GM21526 (cell line): ENCODE data around the gene SH3RF3.

ENCODE experiments used
- ATAC-seq: cut with Tn5 transposase; IDR thresholded peaks from one replicate; pipeline ENCODE4 v1.9.1; 2021; ENCODE audit warnings: moderate library complexity; ENCODE audit not compliant: unreplicated experiment, low FRiP score

Gene SH3RF3

DNA sequence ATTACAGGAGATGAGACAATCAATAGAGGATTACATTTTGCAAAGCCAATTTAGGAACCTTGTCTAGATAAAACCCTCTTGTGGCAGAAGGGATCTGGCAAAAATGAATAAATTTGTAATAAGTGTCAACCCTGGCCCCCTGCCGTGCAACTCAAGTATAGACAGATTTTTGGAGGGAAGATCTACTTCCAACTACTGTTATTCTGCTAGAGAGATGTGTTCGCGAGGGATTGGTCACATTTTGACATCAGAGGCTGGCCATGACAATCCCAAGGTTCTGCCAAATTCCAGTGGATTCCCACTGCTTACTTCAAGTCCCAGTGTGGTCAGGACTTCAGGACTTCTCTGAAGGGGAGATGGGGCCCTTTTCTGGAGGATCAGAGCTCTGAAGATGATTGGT lies 192.6 kb downstream of the SH3RF3 start:
- ATAC-seq = no peak

DNA sequence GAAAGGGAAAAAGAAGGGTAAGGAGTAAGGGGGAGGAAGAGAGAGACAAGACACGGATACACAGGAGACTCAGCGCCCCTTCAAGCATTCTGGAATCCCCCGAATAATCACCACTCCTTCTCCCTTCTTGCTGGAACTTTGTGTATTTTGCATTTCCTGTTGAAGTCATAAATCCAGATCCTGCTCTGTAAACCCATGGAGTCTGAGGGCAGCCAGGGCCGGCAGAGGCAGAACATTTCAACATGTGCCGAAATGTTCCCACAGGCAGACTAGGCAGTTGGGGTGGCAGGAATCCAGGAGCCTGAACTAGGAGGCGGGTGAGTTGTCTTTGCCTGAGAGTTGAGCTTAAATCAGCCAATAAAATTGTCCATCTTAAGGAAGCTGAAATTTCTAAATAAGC lies 193.1 kb downstream of the SH3RF3 start:
- ATAC-seq = no peak

DNA sequence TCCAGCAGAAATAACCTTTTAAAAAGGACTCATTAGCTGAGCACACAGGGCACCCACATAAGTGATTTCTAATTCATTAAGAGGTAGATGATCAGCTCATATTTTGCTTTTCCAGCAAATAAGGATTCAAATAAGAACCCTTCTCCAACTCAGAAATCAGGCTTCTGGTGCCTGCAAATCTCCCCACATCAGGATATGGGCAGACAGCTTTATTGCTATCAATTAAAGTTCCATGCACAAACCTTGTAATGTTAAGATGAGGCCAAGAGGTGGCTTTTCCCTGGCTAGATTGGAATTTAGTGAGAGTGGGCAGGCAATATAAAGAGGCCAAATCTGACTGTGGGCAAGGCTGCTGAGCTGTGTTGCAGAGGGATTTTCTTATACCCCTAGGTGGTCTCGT lies 193.6 kb downstream of the SH3RF3 start:
- no peak for ATAC-seq

DNA sequence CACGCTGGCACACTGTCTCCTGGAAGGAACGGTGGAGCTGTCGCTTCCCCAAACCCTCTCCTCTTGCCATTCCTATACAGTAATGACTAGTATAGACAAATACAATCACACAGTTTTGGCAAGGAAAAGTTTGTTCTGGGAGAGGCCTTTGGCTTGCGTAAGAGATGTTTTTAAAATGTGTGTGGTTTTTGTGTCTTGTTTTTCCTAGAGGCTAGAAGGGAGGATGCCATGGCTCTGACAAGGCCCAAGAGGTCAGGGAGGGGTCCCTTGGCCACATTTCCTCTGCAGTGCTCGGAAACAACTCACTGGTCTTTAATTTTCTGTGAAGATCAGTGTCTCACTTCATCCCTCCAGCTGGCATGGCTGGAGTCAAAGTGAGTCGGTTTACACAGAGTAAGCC lies 195.9 kb downstream of the SH3RF3 start:
- ATAC-seq = no peak

DNA sequence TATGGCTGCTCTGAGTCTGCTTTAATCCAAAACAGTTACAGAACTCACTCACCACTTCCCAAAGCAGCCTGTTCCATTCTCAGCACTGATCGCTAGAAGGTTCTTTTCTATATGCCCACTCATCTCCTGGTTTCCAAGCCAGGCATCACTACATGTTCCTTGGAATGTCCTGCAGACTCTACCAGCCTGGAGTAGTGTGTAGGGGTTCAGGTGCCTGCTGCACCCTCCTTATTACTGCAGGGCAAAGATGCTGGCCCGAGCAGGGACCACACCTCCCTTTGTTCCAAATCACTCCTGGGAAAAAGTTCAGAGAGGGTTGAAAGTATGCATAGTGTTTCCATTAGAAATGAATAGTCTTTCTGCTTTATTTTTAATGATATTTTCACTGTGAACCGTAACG lies 196.6 kb downstream of the SH3RF3 start:
- ATAC-seq = no peak

DNA sequence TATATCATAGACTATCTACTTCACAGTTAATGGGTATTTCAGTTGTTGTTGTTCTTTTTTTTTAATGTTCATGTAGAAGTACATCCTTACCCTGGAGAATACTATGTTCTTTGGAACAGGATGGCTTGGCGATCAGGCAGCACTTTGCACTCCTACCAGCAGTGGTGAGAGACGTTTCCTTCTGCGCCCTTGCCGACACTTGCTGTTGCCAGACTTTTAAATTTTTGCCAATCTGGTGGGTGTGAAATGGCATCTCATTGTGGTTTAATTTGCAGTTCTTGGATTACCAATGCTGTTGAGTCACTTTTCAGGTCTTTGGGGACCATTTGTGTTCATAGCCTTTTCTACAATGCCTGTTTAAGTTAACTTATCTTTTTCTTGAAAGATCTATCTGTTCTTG lies 197.3 kb downstream of the SH3RF3 start:
- ATAC-seq = no peak

DNA sequence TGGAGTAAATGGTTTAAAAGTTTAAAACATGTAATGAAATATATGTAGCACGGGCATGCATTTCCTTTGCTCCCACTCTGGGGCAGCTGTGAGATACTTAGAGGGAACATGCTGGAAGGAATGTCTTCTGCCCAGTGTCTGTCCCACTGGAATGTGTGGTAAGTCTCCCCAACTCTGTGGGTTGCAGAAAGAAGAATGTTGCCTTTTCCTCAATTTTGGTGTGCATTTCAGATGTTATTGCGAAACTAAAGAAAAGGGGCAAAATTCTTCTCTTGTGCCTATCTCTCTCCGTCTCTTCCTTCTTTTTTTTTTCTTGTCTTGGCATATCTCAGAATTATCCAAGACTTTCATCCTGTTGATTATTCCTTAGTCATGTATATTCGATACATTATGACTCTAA lies 201.1 kb downstream of the SH3RF3 start:
- no peak for ATAC-seq

DNA sequence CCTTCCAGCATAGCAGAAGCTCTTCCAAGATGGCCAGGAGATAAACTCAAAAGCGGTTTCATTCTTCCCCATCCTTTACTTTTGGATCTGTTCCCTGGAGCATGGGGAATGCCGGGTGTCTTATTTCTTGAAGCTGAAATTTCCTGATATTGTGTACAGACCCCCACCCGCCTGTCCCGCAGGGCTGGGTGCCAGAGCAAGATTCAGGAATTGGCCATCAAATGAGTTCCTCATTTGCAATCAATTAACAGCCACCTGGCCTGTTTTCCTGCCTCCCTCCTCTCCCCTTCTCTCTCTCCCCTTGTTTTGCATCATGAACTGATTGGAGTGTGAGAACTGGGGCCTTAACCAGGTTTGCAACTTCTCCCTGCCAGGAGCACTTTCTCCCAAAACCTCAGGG lies 202.1 kb downstream of the SH3RF3 start:
- ATAC-seq = no peak

DNA sequence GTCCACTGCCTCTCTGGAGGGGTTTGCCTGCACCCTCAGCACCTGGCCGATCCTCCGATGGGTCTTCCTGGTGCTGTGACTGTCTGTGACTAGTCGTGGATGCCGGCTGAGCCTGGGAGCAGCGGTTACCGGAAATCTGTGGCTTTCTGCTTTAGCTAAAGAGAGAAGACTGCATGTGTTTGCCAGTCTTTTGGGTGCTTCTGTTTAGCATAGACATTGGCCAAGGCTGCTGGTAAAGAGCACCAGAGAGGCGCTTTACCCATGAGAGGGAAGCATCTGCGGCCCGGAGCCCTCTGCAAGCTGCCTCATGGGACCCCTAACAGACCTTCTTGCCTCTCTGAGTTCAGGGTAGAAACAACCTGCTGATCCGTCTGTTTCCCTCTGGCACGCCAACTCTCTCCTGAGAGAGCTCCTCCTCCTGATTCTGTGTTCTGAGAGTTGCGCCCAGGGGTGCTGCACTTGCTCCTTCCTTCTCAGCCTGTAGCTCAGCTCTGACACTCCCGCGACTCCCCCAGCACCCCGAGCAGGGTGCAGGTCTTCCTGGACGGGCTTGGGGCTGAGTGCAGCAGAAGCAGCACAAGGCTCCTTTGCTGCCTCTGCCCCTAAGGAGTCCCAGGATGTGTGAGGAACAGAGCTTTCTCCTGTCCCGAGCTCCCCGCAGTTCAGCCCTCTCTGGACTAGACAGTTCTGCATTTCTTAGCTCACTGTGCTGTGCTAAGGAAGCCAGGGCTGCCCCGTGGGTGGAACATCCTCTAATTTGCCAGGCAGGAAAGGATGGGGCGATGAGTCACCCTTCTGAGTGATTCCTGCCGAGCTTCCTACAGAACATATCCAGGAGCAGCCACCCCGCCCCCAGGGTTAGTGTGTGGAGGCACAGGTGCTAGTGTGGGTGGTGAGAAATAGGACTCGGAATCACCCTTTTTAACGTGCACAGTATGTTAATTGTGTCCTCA lies 203.2 kb downstream of the SH3RF3 start:
- ATAC-seq = no peak

DNA sequence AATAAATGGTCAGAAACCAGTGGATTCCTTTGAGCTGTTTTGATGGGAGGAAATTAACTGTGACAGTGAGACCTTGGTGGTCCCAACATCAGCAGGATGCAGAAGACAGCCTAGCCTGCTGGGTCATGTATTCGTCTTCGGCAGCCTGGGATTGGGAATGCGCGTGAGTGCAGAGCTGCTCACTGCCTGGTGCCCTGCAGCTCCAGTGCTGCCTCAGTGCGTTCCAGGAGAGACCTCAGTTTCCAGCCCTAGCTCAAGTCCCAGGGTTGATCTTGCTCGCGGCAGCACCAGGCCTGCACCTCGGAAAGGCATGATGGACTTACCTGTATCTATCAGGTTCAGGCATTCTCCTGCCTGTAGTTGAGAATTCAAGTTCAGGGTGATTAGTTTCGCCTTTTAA lies 203.9 kb downstream of the SH3RF3 start:
- no peak for ATAC-seq

DNA sequence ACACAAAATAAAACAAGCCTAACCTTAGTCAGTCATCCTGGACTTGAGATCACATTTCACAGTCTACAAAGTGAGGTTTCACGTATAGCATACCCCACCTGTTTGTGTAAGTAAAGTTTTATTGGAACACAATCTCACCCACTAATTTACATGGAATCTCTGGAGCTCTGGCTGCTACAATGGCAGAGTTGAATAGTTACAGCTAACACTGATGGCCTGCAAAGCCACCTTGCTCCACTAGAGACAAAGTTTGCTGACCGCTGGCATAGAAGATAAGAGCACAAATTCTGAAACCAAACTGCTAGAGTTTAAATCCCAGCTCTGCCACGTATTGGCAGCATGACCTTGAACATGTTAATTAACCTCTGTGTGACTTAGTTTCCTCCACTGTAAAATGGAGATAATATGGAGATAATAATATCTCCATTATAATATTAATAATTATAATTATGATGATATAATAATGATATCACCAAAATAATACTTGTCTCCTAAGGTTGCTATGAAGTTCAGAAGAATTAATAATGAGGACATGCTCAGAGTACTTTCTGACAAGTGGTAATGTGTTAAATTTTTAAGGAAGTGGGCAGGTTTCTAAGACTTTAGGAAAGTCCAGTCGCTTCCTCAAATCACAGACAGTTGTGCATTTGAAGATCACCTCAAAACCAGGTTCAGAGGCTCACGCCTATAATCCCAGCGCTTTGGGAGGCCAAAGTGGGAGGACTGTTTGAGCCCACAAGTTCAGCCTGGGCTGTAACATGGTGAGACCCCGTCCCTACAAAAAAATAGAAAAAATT lies 204.6 kb downstream of the SH3RF3 start:
- ATAC-seq = no peak

DNA sequence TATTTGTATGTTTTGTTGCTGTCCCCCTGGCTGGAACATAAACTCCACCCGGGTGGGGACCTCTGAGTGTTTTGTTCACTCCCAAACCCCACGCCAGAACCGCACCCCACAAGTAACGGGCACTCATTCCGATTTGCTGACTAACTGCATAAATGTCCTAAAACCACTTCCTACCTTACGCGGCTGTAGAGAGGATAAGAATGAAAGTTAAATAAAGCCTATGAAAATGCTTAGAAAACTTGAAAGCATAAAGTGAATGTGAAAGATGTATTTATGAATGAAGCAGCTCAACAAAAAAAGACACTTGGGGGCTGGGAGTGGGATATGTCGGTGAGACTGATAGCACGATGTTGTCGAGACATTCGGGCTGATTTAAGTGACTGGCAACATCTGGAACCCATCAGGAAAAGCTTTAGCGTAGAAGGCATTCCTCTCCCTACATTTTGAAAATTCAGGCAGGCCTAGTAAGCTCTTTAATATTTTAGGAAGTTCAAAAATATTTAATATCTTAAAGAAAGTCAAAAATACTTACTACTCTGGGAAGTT lies 206.7 kb downstream of the SH3RF3 start:
- ATAC-seq = no peak

DNA sequence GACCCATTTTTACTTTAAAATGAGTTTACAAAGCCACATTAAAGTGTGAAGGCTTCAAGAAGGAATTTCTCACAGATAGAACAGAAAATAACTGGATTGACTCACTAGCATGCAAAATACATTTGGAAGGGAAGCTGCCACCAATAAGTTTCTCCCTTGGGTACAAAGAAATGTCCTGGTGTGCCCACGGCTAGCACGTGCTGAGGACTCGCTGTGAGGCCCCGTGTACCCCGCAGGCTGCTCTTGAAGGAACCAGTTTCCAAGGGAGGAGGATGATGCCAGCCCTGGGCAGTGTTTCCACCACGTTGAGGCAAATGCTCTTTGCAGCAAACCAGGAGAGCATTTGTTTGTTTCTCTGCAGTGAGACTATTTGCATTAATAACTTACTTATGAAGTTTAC lies 207.3 kb downstream of the SH3RF3 start:
- ATAC-seq = no peak

DNA sequence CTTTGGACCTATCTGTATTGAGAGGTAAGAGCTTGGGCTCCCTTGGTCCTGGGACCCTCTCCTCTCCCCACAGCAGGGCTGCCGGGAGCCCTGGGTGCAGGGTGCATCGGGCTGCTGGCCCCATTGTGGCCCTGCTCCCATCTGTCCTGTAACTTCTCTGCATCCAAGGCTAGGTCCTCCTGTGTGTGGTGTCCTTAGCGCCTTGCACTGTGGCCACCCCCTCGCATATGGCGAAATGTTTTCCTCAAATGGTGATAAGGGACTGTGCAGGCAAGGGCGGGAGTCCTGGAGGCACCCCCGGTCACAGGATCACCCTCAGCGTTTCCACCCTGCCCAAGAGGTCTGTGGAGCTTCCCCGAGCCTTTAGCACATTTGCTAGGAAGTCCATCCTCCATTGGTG lies 208.2 kb downstream of the SH3RF3 start:
- ATAC-seq = no peak

DNA sequence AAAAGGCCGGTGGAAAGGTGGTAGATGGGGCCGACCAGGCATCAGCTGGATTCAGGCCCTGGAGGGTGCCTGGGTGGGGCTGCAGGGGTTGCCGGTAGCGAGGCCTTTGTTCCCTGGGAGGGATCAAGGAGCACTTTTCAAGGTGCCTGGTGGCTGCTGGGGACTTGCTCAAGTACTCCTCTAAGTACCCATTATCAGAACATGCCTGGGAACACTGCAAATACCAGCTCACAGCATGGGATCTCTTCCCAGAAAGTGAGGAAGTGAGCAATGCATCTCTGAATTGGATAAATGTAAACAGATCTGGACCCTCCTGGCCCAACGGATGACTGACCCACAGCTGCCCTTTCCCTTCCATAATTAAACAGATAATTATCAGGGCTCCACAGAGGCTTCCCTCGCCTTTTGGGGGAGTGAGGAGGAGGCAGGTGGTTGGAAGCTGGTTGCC lies 210.5 kb downstream of the SH3RF3 start:
- ATAC-seq = no peak

DNA sequence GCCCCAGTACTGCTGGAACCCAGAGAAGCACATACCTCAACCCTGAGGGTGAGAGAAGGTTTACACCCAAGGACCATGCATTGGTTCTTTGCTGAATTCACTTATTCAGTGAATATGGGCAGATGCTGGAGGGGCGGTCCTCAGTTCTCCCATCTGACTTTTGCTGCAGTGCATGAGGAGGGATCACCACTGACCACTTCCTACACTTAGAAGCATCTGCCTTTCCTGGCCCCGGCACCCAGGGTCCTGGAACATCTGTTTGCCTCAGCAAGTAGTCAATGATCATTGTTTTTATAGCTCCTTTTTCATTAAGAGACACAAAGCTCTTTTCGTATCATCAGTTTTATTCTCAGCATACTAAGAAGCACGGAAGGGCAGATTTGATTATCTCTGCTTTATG lies 211.4 kb downstream of the SH3RF3 start:
- no peak for ATAC-seq

DNA sequence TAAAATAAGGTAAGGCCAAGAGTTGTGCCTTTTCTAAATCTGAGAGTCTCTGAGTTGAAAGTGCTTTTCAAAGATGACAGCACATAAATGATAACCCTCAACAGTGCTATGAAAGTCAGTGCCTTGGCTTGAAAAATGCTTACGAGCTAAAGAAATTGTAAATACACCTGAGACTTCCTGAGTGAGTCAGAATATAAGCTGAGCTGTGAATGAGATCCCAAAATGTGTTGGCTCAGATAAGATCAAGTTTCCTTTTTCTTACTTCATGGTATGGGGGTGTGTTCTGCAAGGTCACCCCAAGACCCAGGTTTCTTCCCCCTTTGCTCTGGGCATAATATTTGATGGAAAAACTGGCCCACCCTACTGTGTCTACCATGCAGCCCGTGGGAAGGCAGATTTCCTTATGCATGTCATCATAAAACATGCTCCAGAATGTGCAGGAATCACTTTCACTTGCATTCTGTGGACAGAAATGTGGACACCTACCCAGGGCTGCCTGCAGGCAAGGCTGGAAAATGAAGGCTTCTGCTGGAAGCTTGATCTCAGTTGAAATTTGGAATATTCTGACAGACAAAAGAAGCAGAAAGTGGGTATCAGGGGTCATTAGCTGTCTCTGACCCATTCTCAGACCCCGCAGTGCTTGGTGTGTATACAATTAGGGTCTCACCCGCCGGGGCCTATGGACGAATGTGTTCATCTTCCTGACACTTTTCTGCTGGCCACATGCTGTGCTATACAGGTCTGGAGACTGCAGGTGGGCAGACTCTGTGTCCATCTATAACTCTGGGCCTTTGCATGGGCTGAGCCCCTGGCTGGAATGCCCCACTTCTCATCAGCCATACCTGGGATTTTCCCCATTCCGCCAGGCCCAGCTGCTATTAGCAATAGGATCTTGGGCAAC lies 212.6 kb downstream of the SH3RF3 start:
- no peak for ATAC-seq

DNA sequence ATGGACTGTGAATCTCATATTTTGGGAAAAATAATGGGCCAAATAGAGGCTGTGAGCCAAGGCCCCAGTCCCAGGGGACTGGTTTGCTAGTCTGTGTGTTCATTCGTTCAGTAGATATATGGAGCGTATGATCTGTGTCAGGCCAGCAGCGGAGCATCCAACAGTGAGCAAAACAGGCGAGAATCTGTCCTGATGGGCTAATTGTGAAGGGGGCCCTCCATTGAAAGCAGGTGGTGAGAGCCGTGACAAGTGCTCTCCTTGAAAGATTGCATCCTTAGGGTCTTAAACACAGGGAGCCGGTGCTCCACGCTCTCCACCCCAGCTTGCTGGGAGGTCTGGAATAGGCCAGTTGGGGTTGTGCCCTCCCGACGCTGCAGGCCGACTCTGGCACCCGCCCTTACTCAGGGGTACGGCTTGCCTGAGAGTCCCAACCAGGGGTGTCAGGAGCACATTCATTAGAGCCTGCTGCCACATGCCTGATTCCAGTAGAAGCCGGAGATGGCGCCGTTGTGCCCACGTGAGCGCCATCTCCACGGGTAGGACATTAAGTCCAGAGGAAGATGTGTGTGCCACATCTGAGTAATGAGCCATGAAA lies 213.3 kb downstream of the SH3RF3 start:
- no peak for ATAC-seq

DNA sequence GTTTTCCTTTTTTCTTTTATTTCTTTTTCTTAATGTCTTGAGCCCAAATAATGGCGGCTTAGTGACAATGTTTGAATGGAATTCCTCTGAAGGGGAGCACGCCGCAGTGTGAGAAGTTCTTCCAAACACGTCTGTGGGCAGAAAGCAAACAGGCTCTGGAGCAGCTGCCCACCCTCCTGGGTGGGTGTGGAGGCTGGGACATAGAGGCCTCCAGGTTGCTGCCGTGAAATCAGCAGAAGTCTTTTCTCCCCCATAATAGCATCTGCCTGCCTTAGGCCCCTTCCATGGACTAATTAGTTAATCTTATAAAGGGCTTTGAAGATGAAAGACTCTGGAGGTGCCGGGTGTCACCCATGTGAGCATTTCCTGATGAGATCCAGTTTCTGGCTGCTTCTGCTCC lies 213.9 kb downstream of the SH3RF3 start:
- no peak for ATAC-seq

DNA sequence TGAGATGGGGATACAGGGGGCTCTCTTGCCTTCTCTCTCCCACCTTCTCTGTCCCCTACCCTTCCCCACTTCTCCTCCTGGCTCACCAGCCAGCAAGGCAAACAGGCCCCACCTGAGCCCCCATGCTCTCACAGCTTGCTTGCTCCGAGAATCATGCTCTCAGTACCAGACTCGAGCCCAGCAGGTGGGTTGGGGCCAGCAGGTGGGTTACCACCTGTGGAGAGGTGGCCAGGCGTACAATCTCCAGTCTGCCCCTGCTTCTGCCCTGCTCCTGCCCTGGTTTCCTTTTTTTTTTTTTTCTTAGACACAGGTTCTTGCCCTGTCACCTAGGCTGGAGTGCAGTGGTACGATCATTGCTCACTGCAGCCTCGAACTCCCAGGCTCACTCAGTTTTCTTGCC lies 214.5 kb downstream of the SH3RF3 start:
- no peak for ATAC-seq
